Fibroblast of lung (primary cell): ENCODE results near the gene EPHB1. TPM values are rescaled to one million over a fixed set of nuclear protein-coding genes. Genes with fewer than 3 reads are reported as not detected.
"Not testable (repeated sequence)": the region's sequence is repeated elsewhere in the genome, so short reads cannot be mapped to it uniquely, and the experiment has no call there.

Experiments used
- DNase-seq, 2 donors: peaks; one replicate each; pipeline versions ENCODE4 v3.0.0 to v3.0.0-alpha.2; 2010; ENCODE audit warnings: low read depth in 2 of 2
- H2AFZ ChIP-seq: 2 replicates; pipeline ENCODE4 v1.5.1; 2012; ENCODE audit warnings: low read length, control low read depth, inconsistent platforms
- H3K27ac ChIP-seq: 2 replicates; pipeline ENCODE4 v1.5.1; 2011; ENCODE audit warnings: low read length, control low read depth; ENCODE audit not compliant: insufficient read depth
- H3K27me3 ChIP-seq: 2 replicates; pipeline ENCODE4 v1.5.1; 2011; ENCODE audit warnings: mild to moderate bottlenecking, low read length; ENCODE audit not compliant: control insufficient read depth, insufficient read depth
- H3K36me3 ChIP-seq: 2 replicates; pipeline ENCODE4 v1.5.1; 2011; ENCODE audit warnings: low read length; ENCODE audit not compliant: control insufficient read depth, insufficient read depth
- H3K4me1 ChIP-seq: 2 replicates; pipeline ENCODE4 v1.5.1; 2011; ENCODE audit warnings: low read length; ENCODE audit not compliant: control insufficient read depth, insufficient read depth; ENCODE audit errors: extremely low read depth
- H3K4me2 ChIP-seq: 2 replicates; pipeline ENCODE4 v1.5.1; 2011; ENCODE audit warnings: low read length, control low read depth; ENCODE audit not compliant: insufficient read depth; ENCODE audit errors: extremely low read depth
- H3K4me3 ChIP-seq, 4 experiments: fragments of 200-600 bp in 1 of 4; sonication (generic) in 1 of 4; replicated peaks in 1 of 4; 2 replicates each; pipeline ENCODE4 v1.5.1; 2011 to 2016; ENCODE audit warnings: low read length in 4 of 4, low read depth in 3 of 4, mild to moderate bottlenecking in 3 of 4, control low read depth in 2 of 4, inconsistent platforms in 1 of 4, mixed read lengths in 1 of 4; ENCODE audit not compliant: insufficient read depth in 1 of 4; ENCODE audit errors: control extremely low read depth in 1 of 4
- H3K79me2 ChIP-seq: 2 replicates; pipeline ENCODE4 v1.5.1; 2012; ENCODE audit warnings: mild to moderate bottlenecking, low read length, inconsistent platforms; ENCODE audit not compliant: control insufficient read depth, insufficient read depth
- H3K9ac ChIP-seq: 2 replicates; pipeline ENCODE4 v1.5.1; 2011; ENCODE audit warnings: mild to moderate bottlenecking, low read length, control low read depth; ENCODE audit not compliant: insufficient read depth
- H3K9me3 ChIP-seq: 2 replicates; pipeline ENCODE4 v1.5.1; 2012; ENCODE audit warnings: low read depth, low read length; ENCODE audit not compliant: control insufficient read depth, insufficient read depth
- H4K20me1 ChIP-seq: 2 replicates; pipeline ENCODE4 v1.5.1; 2011; ENCODE audit warnings: low read length; ENCODE audit not compliant: control insufficient read depth, insufficient read depth; ENCODE audit errors: extremely low read depth
- CTCF ChIP-seq, 2 donors: IDR thresholded peaks in 1 of 2; conservative IDR thresholded peaks in 1 of 2; 1 replicate in 1 of 2; 2 replicates in 1 of 2; pipeline ENCODE4 v1.5.1; 2011 to 2012; ENCODE audit warnings: low read length in 2 of 2, control low read depth in 1 of 2, inconsistent platforms in 1 of 2, low read depth in 1 of 2, mild to moderate bottlenecking in 1 of 2
- EZH2 ChIP-seq: IDR thresholded peaks from 2 replicates; pipeline ENCODE4 v1.5.1; 2012; ENCODE audit warnings: low read length, control low read depth, mild to moderate bottlenecking; ENCODE audit errors: missing control alignments
- polyA plus RNA-seq, 2 donors: library from polyadenylated mRNA; depleted of rRNA in 1 of 2; stranded (reverse) in 1 of 2; unstranded in 1 of 2; fragments of >200 nt; gene quantifications; 2 replicates each; pipeline ENCODE4 v1.2.1, GENCODE V29; 2011 to 2012; ENCODE audit warnings: missing spikeins in 1 of 2
- total RNA-seq: library from RNA; depleted of rRNA; stranded (reverse); fragments of >200 nt; gene quantifications from 2 replicates; pipeline ENCODE4 v1.2.1, GENCODE V29; 2014

Gene EPHB1
- total and polyA plus RNA-seq, 2 donors (not counting 1 experiment from before 2014, with no cell fraction given): 0.14 to 0.50 TPM

GRCh38 chr3:134777341-134777740 lies 17.7 kb upstream of the EPHB1 start:
- TF ChIP-seq EZH2 (no peak), CTCF (conservative IDR thresholded peaks at IDR 0.05 in 1 of 2, IDR thresholded peaks at IDR 0.05 in 1 of 2; ENCODE audit: low read depth in 1 of 2, low read length in 2 of 2) (no peak)
- H3K27ac ChIP-seq: no peak overlapping the region
- no peaks in the 10 kb centered on the region for H3K27me3 ChIP-seq
- H3K4me3 ChIP-seq: no peak overlapping the region
- H3K9ac ChIP-seq: no peak overlapping the region
- H3K4me1 ChIP-seq: no peaks in the 10 kb centered on the region
- no peaks in the 10 kb centered on the region for H4K20me1 ChIP-seq
- no peaks in the 10 kb centered on the region for H3K36me3 ChIP-seq
- no peaks in the 10 kb centered on the region for H3K79me2 ChIP-seq
- H3K9me3 ChIP-seq: no peaks in the 10 kb centered on the region
- no peak overlapping the region for H2AFZ ChIP-seq
- DNase-seq: no peak
- no peak overlapping the region for H3K4me2 ChIP-seq

GRCh38 chr3:134788283-134788682 lies 6.8 kb upstream of the EPHB1 start:
- H3K4me1 ChIP-seq, H3K27ac ChIP-seq, H3K27me3 ChIP-seq, H4K20me1 ChIP-seq, H3K4me3 ChIP-seq, DNase-seq, H3K4me2 ChIP-seq, H3K79me2 ChIP-seq, H3K9ac ChIP-seq, H3K9me3 ChIP-seq, H3K36me3 ChIP-seq, H2AFZ ChIP-seq: not testable (repeated sequence)

GRCh38 chr3:134790065-134790464 lies 5.0 kb upstream of the EPHB1 start:
- no peak overlapping the region for H2AFZ ChIP-seq
- no peaks in the 10 kb centered on the region for H3K36me3 ChIP-seq
- H3K4me3 ChIP-seq: no peak overlapping the region
- no peaks in the 10 kb centered on the region for H3K4me1 ChIP-seq
- no peak overlapping the region for H3K9ac ChIP-seq
- H4K20me1 ChIP-seq: no peaks in the 10 kb centered on the region
- TF ChIP-seq EZH2: no peak
- TF ChIP-seq CTCF (conservative IDR thresholded peaks at IDR 0.05 in 1 of 2, IDR thresholded peaks at IDR 0.05 in 1 of 2; ENCODE audit: low read depth in 1 of 2, low read length in 2 of 2): no peak
- H3K27ac ChIP-seq: no peak overlapping the region
- H3K4me2 ChIP-seq: no peak overlapping the region
- no peaks in the 10 kb centered on the region for H3K9me3 ChIP-seq
- H3K27me3 ChIP-seq: peaks cover 4% of the 10 kb centered on the region
- no peaks in the 10 kb centered on the region for H3K79me2 ChIP-seq
- DNase-seq: no peak

GRCh38 chr3:134791992-134792391 lies 3.1 kb upstream of the EPHB1 start:
- Histone ChIP-seq H3K4me3 (no peak overlapping the region), H3K9me3 (no peaks in the 10 kb centered on the region), H3K79me2 (no peaks in the 10 kb centered on the region), H3K9ac (no peak overlapping the region), H3K36me3 (no peaks in the 10 kb centered on the region), H3K27me3 (peaks cover 8% of the 10 kb centered on the region), H3K4me1 (peaks cover 2% of the 10 kb centered on the region), H4K20me1 (no peaks in the 10 kb centered on the region), H3K4me2 (no peak overlapping the region), H3K27ac (no peak overlapping the region), H2AFZ (no peak overlapping the region)
- no peak for TF ChIP-seq EZH2
- no peak for TF ChIP-seq CTCF (conservative IDR thresholded peaks at IDR 0.05 in 1 of 2, IDR thresholded peaks at IDR 0.05 in 1 of 2; ENCODE audit: low read depth in 1 of 2, low read length in 2 of 2)
- DNase-seq: no peak
